ENCODE data around the gene TTLL3. TPM values are rescaled to one million over a fixed set of nuclear protein-coding genes. Genes with fewer than 3 reads are reported as not detected.

The TTLL3 gene
- total and polyA plus RNA-seq, 2 of the 13 experiments (the other 11 are each of a cell fraction or from before 2014, with no cell fraction given) = 9.5 to 51.2 TPM

- TF ChIP-seq ZNF616 (CRISPR knock-in tag; IDR thresholded peaks at IDR 0.05; ENCODE audit: low read depth) (no peak), ZNF318 (CRISPR knock-in tag; IDR thresholded peaks at IDR 0.05) (no peak)
- TF ChIP-seq, protein P1, sequence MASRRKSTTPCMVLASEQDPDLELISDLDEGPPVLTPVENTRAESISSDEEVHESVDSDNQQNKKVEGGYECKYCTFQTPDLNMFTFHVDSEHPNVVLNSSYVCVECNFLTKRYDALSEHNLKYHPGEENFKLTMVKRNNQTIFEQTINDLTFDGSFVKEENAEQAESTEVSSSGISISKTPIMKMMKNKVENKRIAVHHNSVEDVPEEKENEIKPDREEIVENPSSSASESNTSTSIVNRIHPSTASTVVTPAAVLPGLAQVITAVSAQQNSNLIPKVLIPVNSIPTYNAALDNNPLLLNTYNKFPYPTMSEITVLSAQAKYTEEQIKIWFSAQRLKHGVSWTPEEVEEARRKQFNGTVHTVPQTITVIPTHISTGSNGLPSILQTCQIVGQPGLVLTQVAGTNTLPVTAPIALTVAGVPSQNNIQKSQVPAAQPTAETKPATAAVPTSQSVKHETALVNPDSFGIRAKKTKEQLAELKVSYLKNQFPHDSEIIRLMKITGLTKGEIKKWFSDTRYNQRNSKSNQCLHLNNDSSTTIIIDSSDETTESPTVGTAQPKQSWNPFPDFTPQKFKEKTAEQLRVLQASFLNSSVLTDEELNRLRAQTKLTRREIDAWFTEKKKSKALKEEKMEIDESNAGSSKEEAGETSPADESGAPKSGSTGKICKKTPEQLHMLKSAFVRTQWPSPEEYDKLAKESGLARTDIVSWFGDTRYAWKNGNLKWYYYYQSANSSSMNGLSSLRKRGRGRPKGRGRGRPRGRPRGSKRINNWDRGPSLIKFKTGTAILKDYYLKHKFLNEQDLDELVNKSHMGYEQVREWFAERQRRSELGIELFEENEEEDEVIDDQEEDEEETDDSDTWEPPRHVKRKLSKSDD (CRISPR knock-in tag; IDR thresholded peaks at IDR 0.05; ENCODE audit: low read depth) = no peak
These were observed 57.0 kb downstream of the TTLL3 start (continued) for GRCh38 chr3:9867106-9867505.

All from HepG2 (cell line).